ENCODE results near the gene QRFP. TPM values are rescaled to one million over a fixed set of nuclear protein-coding genes. Genes with fewer than 3 reads are reported as not detected.

The QRFP gene
- total and polyA plus RNA-seq, 2 of the 8 experiments (the other 6 are each of a cell fraction or from before 2014, with no cell fraction given): not detected

DNA sequence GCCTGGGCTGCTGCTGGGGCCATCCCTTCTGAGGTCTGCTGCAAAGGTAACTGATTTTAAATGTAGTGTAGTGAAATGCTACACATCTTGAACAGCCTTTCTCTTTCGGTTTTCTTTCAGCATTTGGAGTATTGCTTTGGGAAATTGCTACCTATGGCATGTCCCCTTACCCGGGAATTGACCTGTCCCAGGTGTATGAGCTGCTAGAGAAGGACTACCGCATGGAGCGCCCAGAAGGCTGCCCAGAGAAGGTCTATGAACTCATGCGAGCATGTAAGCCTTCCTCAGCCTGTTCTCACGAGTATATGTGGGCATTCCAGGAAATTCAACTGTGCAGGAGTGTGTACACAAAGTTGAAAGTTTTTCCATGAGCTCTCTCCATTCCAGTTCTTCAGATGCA is 18.3 kb downstream of the QRFP start:
- Histone ChIP-seq H3K4me1 (replicated peaks in 1 of 4; ENCODE audit: control insufficient read depth in 3 of 4, insufficient read depth in 4 of 4, low read length in 3 of 4) (no peaks in the 10 kb centered on the region), H3K23me2 (ENCODE audit: low read depth, low read length) (no peaks in the 10 kb centered on the region), H2BK12ac (ENCODE audit: low read depth, low read length) (no peak overlapping the region), H3K9ac (replicated peaks in 1 of 4; ENCODE audit: extremely low read depth in 1 of 4, low read depth in 3 of 4, low read length in 3 of 4) (no peak overlapping the region), H2BK15ac (ENCODE audit: low read length) (no peak overlapping the region), H2BK20ac (ENCODE audit: low read length) (no peak overlapping the region), H3K27me3 (replicated peaks in 1 of 4; ENCODE audit: control insufficient read depth in 3 of 4, extremely low read depth in 1 of 4, insufficient read depth in 3 of 4, low read length in 3 of 4) (no peaks in the 10 kb centered on the region), H3K36me3 (ENCODE audit: control insufficient read depth in 2 of 4, insufficient read depth in 4 of 4, low read length in 3 of 4) (peaks cover 44 to 77% (median 66%) of the 10 kb centered on the region in 4 experiments), H4K91ac (replicated peaks; ENCODE audit: insufficient read length, low read length) (no peak overlapping the region), H3K23ac (ENCODE audit: insufficient read length) (no peak overlapping the region), H2AFZ (ENCODE audit: low read length) (no peak overlapping the region), H3K56ac (replicated peaks; ENCODE audit: insufficient read length, low read depth, low read length) (no peak overlapping the region), H3K27ac (ENCODE audit: low read depth, low read length) (no peak overlapping the region), H3K4me3 (ENCODE audit: extremely low read depth in 1 of 4, insufficient read depth in 2 of 4, low read depth in 3 of 4, low read length in 4 of 4) (no peak overlapping the region), H2BK5ac (ENCODE audit: low read depth, low read length) (no peak overlapping the region), H3K79me1 (ENCODE audit: low read depth, low read length) (peaks cover 3% of the 10 kb centered on the region; the same call in 1 of the 2 replicates), H2AK5ac (ENCODE audit: low read depth, low read length) (no peak overlapping the region), H3K18ac (ENCODE audit: extremely low read depth, low read length) (no peak overlapping the region), H4K20me1 (replicated peaks in 1 of 2; ENCODE audit: control insufficient read depth in 1 of 2, insufficient read depth in 2 of 2, low read length in 2 of 2) (peaks cover 1 to 9% of the 10 kb centered on the region in 2 experiments), H4K8ac (ENCODE audit: extremely low read depth, insufficient read depth, low read length) (no peak overlapping the region), H2BK120ac (replicated peaks; ENCODE audit: low read depth, low read length) (no peak overlapping the region), H3K4me2 (ENCODE audit: insufficient read depth in 1 of 2, low read depth in 2 of 2, low read length in 2 of 2) (no peak overlapping the region), H3K79me2 (ENCODE audit: control insufficient read depth in 1 of 2, insufficient read depth in 2 of 2, low read length in 2 of 2) (no peaks in the 10 kb centered on the region), H3K14ac (ENCODE audit: insufficient read length) (no peak overlapping the region), H3K9me3 (ENCODE audit: insufficient read depth in 2 of 2, low read depth in 1 of 2, low read length in 1 of 2) (no peaks in the 10 kb centered on the region), H4K5ac (ENCODE audit: insufficient read length, low read depth, low read length) (no peak overlapping the region), H3K4ac (replicated peaks; ENCODE audit: insufficient read length, low read depth, low read length) (no peak overlapping the region)
- FAIRE-seq: no peak
- whole genome bisulfite sequencing, 2 experiments (ENCODE audit: extremely low coverage in 1 of 2, insufficient coverage in 1 of 2, insufficient read length in 1 of 2, insufficient replicate concordance in 2 of 2, low coverage in 1 of 2, low lambda C conversion rate in 2 of 2, missing lambda C conversion rate in 1 of 2): 85% methylated on average over 6 of the region's 6 CpGs; no CpG with 5 or more reads in 1 of the 2 experiments
- ChIA-PET CTCF (ENCODE audit: partially characterized antibody) (interaction anchor here (0.8 to 1.5 kb wide), 6 partner anchors 9 to 179 kb away, joined by 3 to 8 read pairs (median 4); no protein-coding TSS in a partner anchor), POLR2A (ENCODE audit: partially characterized antibody) (interaction anchor here (0.6 to 1.3 kb wide), 2 partner anchors 40 to 177 kb away, joined by 3 to 5 read pairs; no protein-coding TSS in a partner anchor)
- no peak for DNase-seq (ENCODE audit: low read depth in 1 of 2, low spot score in 2 of 2)
- TF ChIP-seq RNF2 (IDR thresholded peaks at IDR 0.05; ENCODE audit: borderline replicate concordance, low read depth, low read length, missing control alignments, poor library complexity, severe bottlenecking) (no peak), RFX5 (IDR thresholded peaks at IDR 0.05; ENCODE audit: borderline replicate concordance, low read depth, low read length) (no peak), BCL11A (IDR thresholded peaks at IDR 0.05; ENCODE audit: low read depth in 2 of 2, low read length in 2 of 2) (no peak), GABPA (IDR thresholded peaks at IDR 0.05; ENCODE audit: borderline replicate concordance, insufficient read depth, low read length) (no peak), CBX8 (IDR thresholded peaks at IDR 0.05; ENCODE audit: borderline replicate concordance, low read depth, low read length) (no peak), SP1 (IDR thresholded peaks at IDR 0.05; ENCODE audit: low read depth, low read length) (no peak), KDM1A (IDR thresholded peaks at IDR 0.05; ENCODE audit: borderline replicate concordance, low read length) (no peak), RBBP5 (IDR thresholded peaks at IDR 0.05; ENCODE audit: borderline replicate concordance, low read depth, low read length) (no peak), POLR2A (IDR thresholded peaks at IDR 0.05; ENCODE audit: control extremely low read depth in 1 of 2, low read depth in 2 of 2, low read length in 2 of 2) (no peak), EZH2 (IDR thresholded peaks at IDR 0.05; ENCODE audit: low read depth, low read length, severe bottlenecking) (no peak), BRCA1 (IDR thresholded peaks at IDR 0.05; ENCODE audit: low read depth, low read length) (no peak)
- TF ChIP-seq, protein P1, sequence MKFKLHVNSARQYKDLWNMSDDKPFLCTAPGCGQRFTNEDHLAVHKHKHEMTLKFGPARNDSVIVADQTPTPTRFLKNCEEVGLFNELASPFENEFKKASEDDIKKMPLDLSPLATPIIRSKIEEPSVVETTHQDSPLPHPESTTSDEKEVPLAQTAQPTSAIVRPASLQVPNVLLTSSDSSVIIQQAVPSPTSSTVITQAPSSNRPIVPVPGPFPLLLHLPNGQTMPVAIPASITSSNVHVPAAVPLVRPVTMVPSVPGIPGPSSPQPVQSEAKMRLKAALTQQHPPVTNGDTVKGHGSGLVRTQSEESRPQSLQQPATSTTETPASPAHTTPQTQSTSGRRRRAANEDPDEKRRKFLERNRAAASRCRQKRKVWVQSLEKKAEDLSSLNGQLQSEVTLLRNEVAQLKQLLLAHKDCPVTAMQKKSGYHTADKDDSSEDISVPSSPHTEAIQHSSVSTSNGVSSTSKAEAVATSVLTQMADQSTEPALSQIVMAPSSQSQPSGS (IDR thresholded peaks at IDR 0.05; ENCODE audit: low read length): no peak

Measured in H1 (cell line).